GM18858 (cell line): ENCODE data around the gene UBTF.

Experiments used
- ATAC-seq: cut with Tn5 transposase; IDR thresholded peaks from one replicate; pipeline ENCODE4 v1.9.1; 2021; ENCODE audit not compliant: unreplicated experiment

Gene UBTF

GRCh38 chr17:44216173-44216572, 3.3 kb downstream of the UBTF start:
- ATAC-seq, result no peak

- ATAC-seq, result no peak
Measured at GRCh38 chr17:44214896-44215295, 4.6 kb downstream of the UBTF start.

GRCh38 chr17:44214230-44214494, 5.3 kb downstream of the UBTF start:
- no peak for ATAC-seq

GRCh38 chr17:44213403-44214229, 5.9 kb downstream of the UBTF start:
- ATAC-seq, result no peak

GRCh38 chr17:44212507-44213402, 6.7 kb downstream of the UBTF start:
- ATAC-seq, result no peak

GRCh38 chr17:44211281-44212265, 7.9 kb downstream of the UBTF start:
- ATAC-seq, result no peak

- no peak for ATAC-seq
Measured at GRCh38 chr17:44210342-44211192, 8.9 kb downstream of the UBTF start.

GRCh38 chr17:44209786-44210341, 9.6 kb downstream of the UBTF start:
- no peak for ATAC-seq

GRCh38 chr17:44207743-44208142, 11.7 kb downstream of the UBTF start:
- ATAC-seq, result no peak

- no peak for ATAC-seq
Measured at GRCh38 chr17:44207319-44207718, 12.2 kb downstream of the UBTF start.

GRCh38 chr17:44206825-44207155, 12.7 kb downstream of the UBTF start:
- no peak for ATAC-seq

- ATAC-seq, result no peak
Measured at GRCh38 chr17:44205962-44206824, 13.3 kb downstream of the UBTF start.

- ATAC-seq, result no peak
Measured at GRCh38 chr17:44204441-44204882, 15.0 kb downstream of the UBTF start.

GRCh38 chr17:44203731-44204440, 15.6 kb downstream of the UBTF start:
- ATAC-seq, result no peak

GRCh38 chr17:44202756-44203155, 16.7 kb downstream of the UBTF start:
- ATAC-seq, result no peak

- no peak for ATAC-seq
Measured at GRCh38 chr17:44200478-44201155, 18.9 kb downstream of the UBTF start.

- peak; percentile 37 for ATAC-seq
Measured at GRCh38 chr17:44199553-44200477, 19.7 kb downstream of the UBTF start, which contains the start of gene ATXN7L3. ATXN7L3 (minus strand) TSS chr17:44199884; CDS start chr17:44198070, 1,814 bp downstream.
